ENCODE data around the gene VSIG8. TPM values are rescaled to one million over a fixed set of nuclear protein-coding genes. Genes with fewer than 3 reads are reported as not detected.
"Not testable (repeated sequence)": the region's sequence is repeated elsewhere in the genome, so short reads cannot be mapped to it uniquely, and the experiment has no call there.

Gene VSIG8
- total and polyA plus RNA-seq, 2 of the 4 experiments (the other 2 are of a cell fraction), result not detected

GRCh38 chr1:159900086-159900680 lies 37.7 kb upstream of the VSIG8 start, which contains the start of gene CFAP45:
Gene CFAP45, minus strand, starts transcription at chr1:159900165. Its CDS starts 67 bp downstream, at chr1:159900098.
- no peaks in the 10 kb centered on the region for H3K9me3 ChIP-seq (ENCODE audit: control insufficient read depth, insufficient read depth, low read length)
- no peak within 1 kb of the TSS for H3K4me3 ChIP-seq (ENCODE audit: insufficient read depth, low read depth, low read length)
- no peak within 1 kb of the TSS for H2BK20ac ChIP-seq (ENCODE audit: low read depth, low read length)
- ATAC-seq (ENCODE audit: low read depth) (peak; percentile 85), DNase-seq (peak; percentile 56)
- no peaks in the 10 kb centered on the region for H3K9me1 ChIP-seq (ENCODE audit: insufficient read depth, low read length)
- POLR2A ChIA-PET (ENCODE audit: unreplicated experiment), result no interaction called here
- TF ChIP-seq MAFK (IDR thresholded peaks at IDR 0.05; ENCODE audit: low read depth, low read length), result no peak
- 0 out of 2 replicates have a peak, but pooled peaks have one; percentile 6 for TF ChIP-seq MAZ (IDR thresholded peaks at IDR 0.05; ENCODE audit: borderline replicate concordance, low read depth, low read length)
- WGBS, 2 experiments (ENCODE audit: extremely low coverage in 2 of 2, insufficient read length in 1 of 2), result 14% methylated on average over 18 of the region's 30 CpGs; no CpG with 5 or more reads in 1 of the 2 experiments
- no peak within 1 kb of the TSS for H4K5ac ChIP-seq (ENCODE audit: low read depth, low read length)
- no peak within 1 kb of the TSS for H3K4ac ChIP-seq (ENCODE audit: low read depth, low read length)
- CTCF ChIA-PET, result interaction anchor here (1.0 kb wide), 1 partner anchor 10 kb away, joined by 4 read pairs; no protein-coding TSS in a partner anchor
- H4K8ac ChIP-seq (ENCODE audit: low read depth in 2 of 2, low read length in 2 of 2), result no peak within 1 kb of the TSS
- intact Hi-C loops (cut with micrococcal nuclease) (no loop called here), dilution Hi-C loops (cut with HindIII; ENCODE audit: low sequenced_read_pairs, unreplicated experiment) (no loop called here), in situ Hi-C loops (cut with MboI; ENCODE audit: low sequenced_read_pairs) (no loop called here)
- H3K79me1 ChIP-seq (ENCODE audit: low read depth in 1 of 2, low read length in 2 of 2), result no peaks in the 10 kb centered on the region
- H3K4me2 ChIP-seq (ENCODE audit: low read depth, low read length), result no peak within 1 kb of the TSS; the same call in 1 of the 2 replicates
- H2AFZ ChIP-seq (replicated peaks; ENCODE audit: low read length, poor library complexity), result peak within 1 kb of the TSS; percentile 82
- 0 out of 2 replicates have a peak, but pooled peaks cover 3% of the 10 kb centered on the region for H4K20me1 ChIP-seq (ENCODE audit: insufficient read depth, low read length)
- H3K23ac ChIP-seq (ENCODE audit: low read depth, low read length), result no peak within 1 kb of the TSS; the same call in 1 of the 2 replicates
- no peaks in the 10 kb centered on the region for H3K36me3 ChIP-seq (ENCODE audit: control insufficient read depth, insufficient read depth, low read length)
- no TSS peak for BruUV-seq (replicated peaks)
- H3K27ac ChIP-seq (ENCODE audit: insufficient read depth, low read length), result no peak within 1 kb of the TSS
- H2BK15ac ChIP-seq (ENCODE audit: low read depth, low read length), result no peak within 1 kb of the TSS
- peaks cover 9% of the 10 kb centered on the region; the same call in 1 of the 2 replicates for H3K4me1 ChIP-seq (ENCODE audit: control insufficient read depth, insufficient read depth, low read length)
- H4K91ac ChIP-seq (ENCODE audit: insufficient read depth, low read depth, low read length), result no peak within 1 kb of the TSS
- no peak within 1 kb of the TSS for H2BK5ac ChIP-seq (ENCODE audit: low read depth, low read length, poor library complexity, severe bottlenecking)
- H2AK5ac ChIP-seq (ENCODE audit: low read depth, low read length), result no peak within 1 kb of the TSS
- H3K9ac ChIP-seq (ENCODE audit: low read depth, low read length), result no peak within 1 kb of the TSS
- H2BK120ac ChIP-seq (ENCODE audit: low read depth, low read length), result no peak within 1 kb of the TSS
- no peak within 1 kb of the TSS for H2AK9ac ChIP-seq (replicated peaks; ENCODE audit: low read depth, low read length, poor library complexity)
- no peak within 1 kb of the TSS for H3K18ac ChIP-seq (ENCODE audit: low read depth, low read length)
- H3K56ac ChIP-seq (ENCODE audit: extremely low read depth, insufficient read depth, low read length), result no peak within 1 kb of the TSS
- H3K27me3 ChIP-seq (ENCODE audit: control insufficient read depth, insufficient read depth, low read length), result no peaks in the 10 kb centered on the region
- H3K14ac ChIP-seq (replicated peaks; ENCODE audit: low read depth, low read length), result no peak within 1 kb of the TSS

DNA sequence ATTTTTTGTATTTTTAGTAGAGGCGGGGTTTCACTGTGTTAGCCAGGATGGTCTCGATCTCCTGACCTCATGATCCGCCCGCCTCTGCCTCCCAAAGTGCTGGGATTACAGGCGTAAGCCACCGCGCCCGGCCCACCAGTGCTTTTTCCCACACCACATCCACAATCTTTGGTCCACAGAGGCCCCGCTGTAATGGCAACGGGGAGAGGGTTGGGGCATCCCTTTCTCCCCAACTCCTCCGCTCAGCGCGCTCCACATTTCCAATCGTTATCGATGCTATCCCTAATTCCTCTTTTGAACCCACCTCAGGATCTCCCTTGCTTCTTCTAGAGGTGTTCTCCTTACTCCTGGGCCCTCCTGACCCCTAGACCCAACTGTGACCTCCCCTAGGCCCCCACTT lies 37.2 kb upstream of the VSIG8 start:
- ATAC-seq (ENCODE audit: low read depth); H3K4ac ChIP-seq (ENCODE audit: low read depth, low read length); H3K4me3 ChIP-seq (ENCODE audit: insufficient read depth, low read depth, low read length); H3K18ac ChIP-seq (ENCODE audit: low read depth, low read length); H2AK9ac ChIP-seq (replicated peaks; ENCODE audit: low read depth, low read length, poor library complexity); H3K27me3 ChIP-seq (ENCODE audit: control insufficient read depth, insufficient read depth, low read length); POLR2A ChIA-PET (ENCODE audit: unreplicated experiment); intact Hi-C loops (cut with micrococcal nuclease); H3K36me3 ChIP-seq (ENCODE audit: control insufficient read depth, insufficient read depth, low read length); BruUV-seq (replicated peaks); H3K79me1 ChIP-seq (ENCODE audit: low read depth in 1 of 2, low read length in 2 of 2); H2BK5ac ChIP-seq (ENCODE audit: low read depth, low read length, poor library complexity, severe bottlenecking); H2BK120ac ChIP-seq (ENCODE audit: low read depth, low read length); H3K9me1 ChIP-seq (ENCODE audit: insufficient read depth, low read length); H3K4me1 ChIP-seq (ENCODE audit: control insufficient read depth, insufficient read depth, low read length); H3K27ac ChIP-seq (ENCODE audit: insufficient read depth, low read length); H3K23ac ChIP-seq (ENCODE audit: low read depth, low read length); H4K91ac ChIP-seq (ENCODE audit: insufficient read depth, low read depth, low read length); H4K5ac ChIP-seq (ENCODE audit: low read depth, low read length); H3K14ac ChIP-seq (replicated peaks; ENCODE audit: low read depth, low read length); H4K8ac ChIP-seq (ENCODE audit: low read depth in 2 of 2, low read length in 2 of 2); H2AK5ac ChIP-seq (ENCODE audit: low read depth, low read length); DNase-seq; H3K4me2 ChIP-seq (ENCODE audit: low read depth, low read length); H3K56ac ChIP-seq (ENCODE audit: extremely low read depth, insufficient read depth, low read length); H3K9me3 ChIP-seq (ENCODE audit: control insufficient read depth, insufficient read depth, low read length); H2BK20ac ChIP-seq (ENCODE audit: low read depth, low read length); H3K9ac ChIP-seq (ENCODE audit: low read depth, low read length); H4K20me1 ChIP-seq (ENCODE audit: insufficient read depth, low read length); H2BK15ac ChIP-seq (ENCODE audit: low read depth, low read length); CTCF ChIA-PET: not testable (repeated sequence)
- H2AFZ ChIP-seq (replicated peaks; ENCODE audit: low read length, poor library complexity), result peak overlapping the region; percentile 67
- in situ Hi-C loops (cut with MboI; ENCODE audit: low sequenced_read_pairs), result loop anchor here (25.0 kb wide), 1 partner anchor 687 kb away; the partner anchor contains the start of gene ACKR1
- no CpG with 5 or more reads among the region's 15 CpGs for WGBS, 2 experiments (ENCODE audit: extremely low coverage in 2 of 2, insufficient read length in 1 of 2)
- dilution Hi-C loops (cut with HindIII; ENCODE audit: low sequenced_read_pairs, unreplicated experiment), result loop anchor here (25.0 kb wide), 1 partner anchor 112 kb away; the partner anchor contains the start of gene DUSP23

All from IMR-90 (cell line).